B cell (primary cell): ENCODE data around the gene TPO.

Source experiments
- CTCF ChIP-seq: fragments of 200-600 bp; IDR thresholded peaks from one replicate; pipeline ENCODE4 v1.8.0; 2022; ENCODE audit warnings: antibody characterized with exemption, mild to moderate bottlenecking
- EZH2 ChIP-seq: IDR thresholded peaks from 2 replicates; pipeline ENCODE4 v1.6.1; 2012; ENCODE audit warnings: borderline replicate concordance, low read depth, mild to moderate bottlenecking, moderate library complexity, low read length; ENCODE audit not compliant: insufficient read depth, poor library complexity, severe bottlenecking

GRCh38 chr2:1375794-1376193 lies 37.5 kb upstream of the TPO start:
- no peak for TF ChIP-seq EZH2
- no peak for TF ChIP-seq CTCF
